RPMI8226 (cell line): ENCODE measurements around the gene PCDHB12.
"Not testable (repeated sequence)": the region's sequence is repeated elsewhere in the genome, so short reads cannot be mapped to it uniquely, and the experiment has no call there.

Experiments used
- DNase-seq: peaks from one replicate; pipeline ENCODE4 v3.0.0-alpha.2; 2015

Gene PCDHB12

DNA sequence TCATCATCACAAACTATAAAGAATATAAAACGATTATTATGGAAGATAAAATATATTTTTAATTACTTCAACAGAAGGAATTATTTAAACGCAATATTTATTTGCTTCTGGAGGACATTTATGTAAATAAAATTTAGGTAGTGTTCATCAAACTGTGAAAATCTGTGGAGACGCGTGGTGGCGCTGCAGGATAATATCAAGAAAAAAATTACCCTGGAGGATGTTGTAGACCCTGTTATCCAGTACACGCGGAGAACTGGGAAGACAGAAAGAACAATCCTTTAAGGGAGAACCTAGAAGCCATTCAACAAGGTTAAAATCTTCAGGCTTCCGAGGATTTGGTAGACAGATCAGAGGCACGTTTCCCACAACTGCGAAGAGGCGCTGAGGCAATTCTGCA is at the start of gene PCDHB12:
Gene PCDHB12 (plus strand): TSS at position 242 of the 400 bp plus-strand sequence. CDS start 189 bp downstream, outside the sequence.
- no peak for DNase-seq

DNA sequence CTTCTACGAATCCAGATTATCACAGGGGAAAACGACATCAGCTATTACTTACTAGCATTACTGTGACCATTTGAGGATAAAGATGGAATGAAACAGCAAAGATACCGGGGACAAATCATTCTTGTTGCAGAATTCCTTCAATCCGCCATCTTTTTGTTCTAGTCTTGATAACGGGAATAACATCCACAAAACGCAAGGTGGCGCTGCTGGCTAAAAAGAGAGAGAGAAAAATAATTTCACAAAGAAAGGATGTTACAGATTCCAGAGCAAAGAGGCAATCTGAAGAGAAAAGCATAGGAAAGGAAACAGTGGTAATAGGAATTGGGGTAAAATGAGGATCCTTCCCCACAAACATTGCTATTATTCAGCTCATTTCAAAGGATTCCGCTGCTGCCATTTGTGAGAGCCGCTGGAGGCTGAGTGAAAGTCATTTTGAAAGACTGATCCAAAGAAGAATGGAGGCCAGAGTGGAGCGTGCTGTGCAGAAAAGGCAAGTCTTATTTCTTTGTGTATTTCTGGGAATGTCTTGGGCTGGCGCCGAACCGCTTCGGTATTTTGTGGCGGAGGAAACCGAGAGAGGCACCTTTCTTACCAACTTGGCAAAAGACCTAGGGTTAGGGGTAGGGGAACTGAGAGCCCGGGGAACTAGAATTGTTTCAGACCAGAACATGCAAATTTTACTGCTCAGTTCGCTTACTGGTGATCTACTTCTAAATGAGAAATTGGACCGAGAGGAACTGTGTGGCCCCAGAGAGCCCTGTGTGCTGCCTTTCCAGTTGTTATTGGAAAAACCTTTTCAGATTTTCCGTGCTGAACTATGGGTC is 35.9 kb upstream of the PCDHB12 start, which contains the start of gene PCDHB7:
Gene PCDHB7 (plus strand): TSS at position 264 of the 824 bp plus-strand sequence. CDS start 192 bp downstream, at position 456.
- DNase-seq = peak; percentile 49

DNA sequence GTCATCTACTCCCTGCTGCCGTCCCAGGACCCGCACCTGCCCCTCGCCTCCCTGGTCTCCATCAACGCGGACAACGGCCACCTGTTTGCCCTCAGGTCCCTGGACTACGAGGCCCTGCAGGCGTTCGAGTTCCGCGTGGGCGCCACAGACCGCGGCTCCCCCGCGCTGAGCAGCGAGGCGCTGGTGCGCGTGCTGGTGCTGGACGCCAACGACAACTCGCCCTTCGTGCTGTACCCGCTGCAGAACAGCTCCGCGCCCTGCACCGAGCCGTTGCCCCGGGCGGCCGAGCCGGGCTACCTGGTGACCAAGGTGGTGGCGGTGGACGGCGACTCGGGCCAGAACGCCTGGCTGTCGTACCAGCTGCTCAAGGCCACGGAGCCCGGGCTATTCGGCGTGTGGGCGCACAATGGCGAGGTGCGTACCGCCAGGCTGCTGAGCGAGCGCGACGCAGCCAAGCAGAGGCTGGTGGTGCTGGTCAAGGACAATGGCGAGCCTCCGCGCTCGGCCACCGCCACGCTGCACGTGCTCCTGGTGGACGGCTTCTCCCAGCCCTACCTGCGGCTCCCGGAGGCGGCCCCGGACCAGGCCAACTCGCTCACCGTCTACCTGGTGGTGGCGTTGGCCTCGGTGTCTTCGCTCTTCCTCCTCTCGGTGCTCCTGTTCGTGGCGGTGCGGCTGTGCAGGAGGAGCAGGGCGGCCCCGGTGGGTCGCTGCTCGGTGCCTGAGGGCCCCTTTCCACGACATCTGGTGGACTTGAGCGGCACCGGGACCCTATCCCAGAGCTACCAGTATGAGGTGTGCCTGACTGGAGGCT is 34.0 kb upstream of the PCDHB12 start:
- not testable (repeated sequence) for DNase-seq

DNA sequence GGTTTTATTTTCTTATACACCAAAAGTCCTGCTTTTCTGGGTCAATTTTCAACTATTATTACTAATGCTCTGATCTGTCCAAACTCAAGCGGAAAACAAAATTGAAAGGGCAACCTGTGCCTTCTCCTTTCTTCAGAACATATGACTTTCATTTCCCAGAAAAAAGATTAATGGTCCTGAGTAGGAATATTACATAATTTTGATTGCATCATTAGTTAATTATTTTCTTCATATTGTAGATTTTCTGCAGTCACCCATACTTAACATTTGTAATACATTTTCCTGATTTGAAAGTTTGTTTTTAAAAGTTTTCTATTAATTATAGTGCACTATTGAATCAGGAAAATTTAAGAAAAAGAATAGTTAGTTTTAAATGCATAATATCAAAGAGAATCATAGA is 32.6 kb upstream of the PCDHB12 start:
- no peak for DNase-seq

DNA sequence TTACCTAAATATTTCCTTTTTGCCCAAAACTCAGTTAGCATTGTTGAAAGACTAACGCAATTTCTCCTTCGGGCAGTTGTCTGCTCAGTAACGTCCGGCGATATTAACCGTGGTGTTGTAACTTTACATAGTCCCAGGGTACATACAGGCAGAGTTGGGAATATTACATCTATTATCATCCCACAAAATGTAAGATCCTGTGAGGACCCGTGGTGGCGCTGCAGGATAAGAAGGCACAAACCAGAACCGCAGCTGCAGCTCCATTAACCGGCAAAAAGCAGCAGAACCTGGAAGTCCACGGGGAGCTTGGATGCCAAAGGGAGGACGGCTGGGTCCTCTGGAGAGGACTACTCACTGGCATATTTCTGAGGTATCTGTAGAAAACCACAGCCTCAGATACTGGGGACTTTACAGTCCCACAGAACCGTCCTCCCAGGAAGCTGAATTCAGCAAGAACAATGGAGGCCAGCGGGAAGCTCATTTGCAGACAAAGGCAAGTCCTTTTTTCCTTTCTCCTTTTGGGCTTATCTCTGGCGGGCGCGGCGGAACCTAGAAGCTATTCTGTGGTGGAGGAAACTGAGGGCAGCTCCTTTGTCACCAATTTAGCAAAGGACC is 30.8 kb upstream of the PCDHB12 start, which contains the start of gene PCDHB8:
Gene PCDHB8 (plus strand): TSS at position 214 of the 615 bp plus-strand sequence. CDS start 245 bp downstream, at position 459.
- not testable (repeated sequence) for DNase-seq

DNA sequence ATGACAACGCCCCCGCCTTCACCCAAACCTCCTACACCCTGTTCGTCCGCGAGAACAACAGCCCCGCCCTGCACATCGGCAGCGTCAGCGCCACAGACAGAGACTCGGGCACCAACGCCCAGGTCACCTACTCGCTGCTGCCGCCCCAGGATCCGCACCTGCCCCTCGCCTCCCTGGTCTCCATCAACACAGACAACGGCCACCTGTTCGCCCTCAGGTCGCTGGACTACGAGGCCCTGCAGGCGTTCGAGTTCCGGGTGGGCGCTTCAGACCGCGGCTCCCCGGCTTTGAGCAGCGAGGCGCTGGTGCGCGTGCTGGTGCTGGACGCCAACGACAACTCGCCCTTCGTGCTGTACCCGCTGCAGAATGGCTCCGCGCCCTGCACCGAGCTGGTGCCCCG is 29.1 kb upstream of the PCDHB12 start:
- DNase-seq = not testable (repeated sequence)

DNA sequence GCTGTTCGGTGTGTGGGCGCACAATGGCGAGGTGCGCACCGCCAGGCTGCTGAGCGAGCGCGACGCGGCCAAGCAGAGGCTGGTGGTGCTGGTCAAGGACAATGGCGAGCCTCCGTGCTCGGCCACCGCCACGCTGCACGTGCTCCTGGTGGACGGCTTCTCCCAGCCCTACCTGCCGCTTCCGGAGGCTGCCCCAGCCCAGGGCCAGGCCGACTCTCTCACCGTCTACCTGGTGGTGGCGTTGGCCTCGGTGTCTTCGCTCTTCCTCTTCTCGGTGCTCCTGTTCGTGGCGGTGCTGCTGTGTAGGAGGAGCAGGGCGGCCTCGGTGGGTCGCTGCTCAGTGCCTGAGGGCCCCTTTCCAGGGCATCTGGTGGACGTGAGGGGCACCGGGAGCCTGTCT is 28.6 kb upstream of the PCDHB12 start:
- not testable (repeated sequence) for DNase-seq

DNA sequence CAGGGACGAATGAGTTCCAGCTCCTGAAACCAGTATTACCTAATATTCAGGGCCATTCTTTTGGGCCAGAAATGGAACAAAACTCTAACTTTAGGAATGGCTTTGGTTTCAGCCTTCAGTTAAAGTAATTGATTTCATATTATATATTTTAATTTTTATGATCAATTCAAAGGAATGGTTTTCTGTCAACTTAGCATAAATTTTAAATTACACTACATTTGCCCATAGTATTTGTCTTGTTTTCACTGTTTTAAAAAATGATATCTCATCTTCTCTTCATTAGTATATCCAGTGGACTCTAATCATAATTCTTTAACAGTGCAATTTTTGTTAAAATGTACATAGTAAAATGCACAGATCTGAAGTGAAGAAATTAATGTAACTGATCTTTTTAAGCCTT is 28.2 kb upstream of the PCDHB12 start:
- no peak for DNase-seq

DNA sequence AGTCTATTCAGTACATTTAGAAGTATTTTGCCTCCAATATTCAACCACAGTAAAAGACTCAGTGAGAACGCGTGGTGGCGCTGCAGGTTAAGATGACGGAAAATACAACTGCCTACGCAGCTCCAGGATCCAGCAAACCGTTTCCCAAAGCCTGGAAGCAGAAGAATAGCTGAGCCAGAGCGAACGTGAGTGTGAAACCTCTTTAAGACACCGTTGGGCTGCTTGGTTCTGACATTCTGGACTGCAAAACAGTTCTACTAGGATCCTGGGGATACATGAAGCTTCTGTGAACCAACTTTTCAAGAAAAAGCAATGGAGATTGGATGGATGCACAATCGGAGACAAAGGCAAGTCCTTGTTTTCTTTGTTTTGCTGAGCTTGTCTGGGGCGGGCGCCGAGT is 26.3 kb upstream of the PCDHB12 start, which contains the start of gene PCDHB16:
Gene PCDHB16 (plus strand): TSS at position 140 of the 400 bp plus-strand sequence. CDS start 173 bp downstream, at position 313.
- DNase-seq = no peak

DNA sequence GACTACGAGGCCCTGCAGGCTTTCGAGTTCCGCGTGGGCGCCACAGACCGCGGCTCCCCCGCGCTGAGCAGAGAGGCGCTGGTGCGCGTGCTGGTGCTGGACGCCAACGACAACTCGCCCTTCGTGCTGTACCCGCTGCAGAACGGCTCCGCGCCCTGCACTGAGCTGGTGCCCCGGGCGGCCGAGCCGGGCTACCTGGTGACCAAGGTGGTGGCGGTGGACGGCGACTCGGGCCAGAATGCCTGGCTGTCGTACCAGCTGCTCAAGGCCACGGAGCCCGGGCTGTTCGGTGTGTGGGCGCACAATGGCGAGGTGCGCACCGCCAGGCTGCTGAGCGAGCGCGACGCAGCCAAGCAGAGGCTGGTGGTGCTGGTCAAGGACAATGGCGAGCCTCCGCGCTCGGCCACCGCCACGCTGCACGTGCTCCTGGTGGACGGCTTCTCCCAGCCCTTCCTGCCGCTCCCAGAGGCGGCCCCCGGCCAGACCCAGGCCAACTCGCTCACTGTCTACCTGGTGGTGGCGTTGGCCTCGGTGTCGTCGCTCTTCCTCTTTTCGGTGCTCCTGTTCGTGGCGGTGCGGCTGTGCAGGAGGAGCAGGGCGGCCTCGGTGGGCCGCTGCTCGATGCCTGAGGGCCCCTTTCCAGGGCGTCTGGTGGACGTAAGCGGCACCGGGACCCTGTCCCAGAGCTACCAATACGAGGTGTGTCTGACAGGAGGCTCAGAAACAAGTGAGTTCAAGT is 24.2 kb upstream of the PCDHB12 start:
- DNase-seq = not testable (repeated sequence)

DNA sequence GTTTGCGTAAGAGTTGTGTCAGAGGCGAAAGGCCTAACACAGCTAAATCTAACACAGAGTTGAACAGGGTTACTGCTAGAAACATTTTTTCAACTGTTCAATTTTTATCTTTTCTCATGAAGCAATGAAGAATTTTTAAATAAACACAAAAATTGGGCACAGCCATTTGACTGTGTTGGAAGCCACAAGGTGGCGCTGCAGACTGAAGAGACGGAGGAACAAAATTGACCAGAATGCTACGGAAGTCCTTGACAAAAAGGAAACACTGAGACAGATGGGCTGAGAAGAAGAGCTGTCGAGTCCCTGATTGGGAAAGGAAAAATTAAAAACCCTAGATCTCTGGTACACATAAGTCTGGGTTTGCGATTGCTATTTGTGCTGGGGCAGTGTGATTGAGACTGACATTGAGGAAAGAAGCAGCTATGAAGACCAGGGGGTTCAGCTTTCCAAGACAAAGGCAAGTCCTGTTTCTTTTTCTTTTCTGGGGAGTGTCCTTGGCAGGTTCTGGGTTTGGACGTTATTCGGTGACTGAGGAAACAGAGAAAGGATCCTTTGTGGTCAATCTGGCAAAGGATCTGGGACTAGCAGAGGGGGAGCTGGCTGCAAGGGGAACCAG is 21.5 kb upstream of the PCDHB12 start, which contains the start of gene PCDHB9:
Gene PCDHB9 (plus strand): TSS at position 265 of the 616 bp plus-strand sequence. CDS start 158 bp downstream, at position 423.
- DNase-seq = peak; percentile 25

DNA sequence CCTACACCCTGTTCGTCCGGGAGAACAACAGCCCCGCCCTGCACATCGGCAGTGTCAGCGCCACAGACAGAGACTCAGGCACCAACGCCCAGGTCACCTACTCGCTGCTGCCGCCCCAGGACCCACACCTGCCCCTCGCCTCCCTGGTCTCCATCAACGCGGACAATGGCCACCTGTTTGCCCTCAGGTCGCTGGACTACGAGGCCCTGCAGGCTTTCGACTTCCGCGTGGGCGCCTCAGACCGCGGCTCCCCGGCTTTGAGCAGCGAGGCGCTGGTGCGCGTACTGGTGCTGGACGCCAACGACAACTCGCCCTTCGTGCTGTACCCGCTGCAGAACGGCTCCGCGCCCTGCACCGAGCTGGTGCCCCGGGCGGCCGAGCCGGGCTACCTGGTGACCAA is 19.8 kb upstream of the PCDHB12 start:
- DNase-seq = not testable (repeated sequence)

DNA sequence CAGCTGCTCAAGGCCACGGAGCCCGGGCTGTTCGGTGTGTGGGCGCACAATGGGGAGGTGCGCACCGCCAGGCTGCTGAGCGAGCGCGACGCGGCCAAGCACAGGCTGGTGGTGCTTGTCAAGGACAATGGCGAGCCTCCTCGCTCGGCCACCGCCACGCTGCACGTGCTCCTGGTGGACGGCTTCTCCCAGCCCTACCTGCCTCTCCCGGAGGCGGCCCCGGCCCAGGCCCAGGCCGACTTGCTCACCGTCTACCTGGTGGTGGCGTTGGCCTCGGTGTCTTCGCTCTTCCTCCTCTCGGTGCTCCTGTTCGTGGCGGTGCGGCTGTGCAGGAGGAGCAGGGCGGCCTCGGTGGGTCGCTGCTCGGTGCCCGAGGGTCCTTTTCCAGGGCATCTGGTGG is 19.4 kb upstream of the PCDHB12 start:
- DNase-seq = not testable (repeated sequence)

DNA sequence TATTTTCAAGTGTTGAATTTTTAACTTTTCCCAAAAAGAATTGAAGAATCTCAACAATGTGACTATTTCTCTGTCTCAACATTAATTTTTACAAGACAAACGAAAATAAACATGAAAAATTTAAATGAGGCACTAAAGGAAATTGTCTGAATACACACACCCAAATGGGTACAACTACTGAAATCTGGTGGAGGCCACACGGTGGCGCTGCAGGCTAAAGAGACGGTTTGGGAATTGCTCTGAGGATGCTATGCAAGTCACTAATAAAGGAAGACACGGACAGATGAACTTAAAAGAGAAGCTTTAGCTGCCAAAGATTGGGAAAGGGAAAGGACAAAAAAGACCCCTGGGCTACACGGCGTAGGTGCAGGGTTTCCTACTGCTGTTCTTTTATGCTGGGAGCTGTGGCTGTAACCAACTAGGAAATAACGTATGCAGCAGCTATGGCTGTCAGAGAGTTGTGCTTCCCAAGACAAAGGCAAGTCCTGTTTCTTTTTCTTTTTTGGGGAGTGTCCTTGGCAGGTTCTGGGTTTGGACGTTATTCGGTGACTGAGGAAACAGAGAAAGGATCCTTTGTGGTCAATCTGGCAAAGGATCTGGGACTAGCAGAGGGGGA is 16.3 kb upstream of the PCDHB12 start, which contains the start of gene PCDHB10:
Gene PCDHB10 (plus strand): TSS at position 244 of the 616 bp plus-strand sequence. CDS start 200 bp downstream, at position 444.
- peak; percentile 34 for DNase-seq

DNA sequence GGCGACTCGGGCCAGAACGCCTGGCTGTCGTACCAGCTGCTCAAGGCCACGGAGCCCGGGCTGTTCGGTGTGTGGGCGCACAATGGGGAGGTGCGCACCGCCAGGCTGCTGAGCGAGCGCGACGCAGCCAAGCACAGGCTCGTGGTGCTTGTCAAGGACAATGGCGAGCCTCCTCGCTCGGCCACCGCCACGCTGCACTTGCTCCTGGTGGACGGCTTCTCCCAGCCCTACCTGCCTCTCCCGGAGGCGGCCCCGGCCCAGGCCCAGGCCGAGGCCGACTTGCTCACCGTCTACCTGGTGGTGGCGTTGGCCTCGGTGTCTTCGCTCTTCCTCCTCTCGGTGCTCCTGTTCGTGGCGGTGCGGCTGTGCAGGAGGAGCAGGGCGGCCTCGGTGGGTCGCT is 14.2 kb upstream of the PCDHB12 start:
- DNase-seq = not testable (repeated sequence)

DNA sequence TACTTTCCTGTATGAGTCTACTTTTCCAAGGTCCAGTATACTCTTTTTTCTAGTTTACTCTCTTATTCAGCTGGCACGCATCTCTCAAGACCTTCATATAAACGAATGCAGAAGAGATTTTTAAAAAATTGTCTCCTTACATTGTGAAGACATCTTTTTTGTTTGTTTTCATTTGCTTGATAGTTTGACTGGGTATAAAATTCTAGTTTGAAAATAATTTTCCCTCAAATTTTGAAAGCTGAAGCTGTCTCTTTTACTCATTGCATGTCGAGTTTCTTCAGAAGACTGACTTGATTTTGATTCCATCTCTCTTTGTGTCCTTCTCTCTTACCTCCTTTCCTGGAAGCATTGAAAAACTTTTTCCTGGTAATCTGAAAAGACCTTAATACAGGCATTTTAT is 12.2 kb upstream of the PCDHB12 start:
- no peak for DNase-seq

DNA sequence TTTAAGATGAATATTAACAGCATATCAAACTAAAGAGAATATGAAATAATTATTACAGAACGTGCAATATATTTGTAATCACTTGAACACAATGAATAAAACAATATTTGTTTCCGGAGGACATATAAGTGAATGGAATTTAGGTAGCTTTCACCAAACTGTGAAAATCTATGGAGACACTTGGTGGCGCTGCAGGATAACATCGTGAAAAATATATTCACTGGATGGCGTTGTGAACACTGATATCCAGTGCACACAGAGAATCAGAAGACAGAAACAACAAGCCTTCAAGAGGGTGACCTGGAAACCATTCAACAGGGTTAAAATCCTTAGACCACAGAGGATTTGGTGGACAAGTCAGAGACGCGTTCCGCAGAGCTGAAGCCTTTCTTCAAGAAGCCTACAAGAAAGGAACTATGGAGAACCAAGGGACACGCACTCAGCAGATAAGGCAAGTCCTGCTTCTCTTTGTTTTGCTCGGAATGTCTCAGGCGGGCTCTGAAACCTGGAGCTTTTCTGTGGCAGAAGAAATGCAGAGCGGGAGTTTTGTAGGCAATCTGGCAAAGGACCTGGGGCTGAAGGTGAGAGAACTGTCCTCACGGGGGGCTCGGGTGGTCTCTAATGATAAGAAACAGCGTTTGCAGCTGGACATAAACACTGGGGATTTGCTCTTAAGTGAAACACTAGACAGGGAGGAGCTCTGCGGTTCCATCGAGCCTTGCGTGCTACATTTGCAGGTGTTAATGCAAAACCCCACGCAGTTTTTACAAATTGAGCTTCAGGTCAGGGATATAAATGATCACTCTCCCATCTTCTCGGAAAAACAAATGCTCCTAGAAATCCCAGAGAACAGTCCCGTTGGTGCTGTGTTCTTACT is 8.9 kb upstream of the PCDHB12 start, which contains the start of gene PCDHB11:
Gene PCDHB11 (plus strand): TSS at position 269 of the 877 bp plus-strand sequence. CDS start 148 bp downstream, at position 417.
- peak; percentile 19 for DNase-seq

DNA sequence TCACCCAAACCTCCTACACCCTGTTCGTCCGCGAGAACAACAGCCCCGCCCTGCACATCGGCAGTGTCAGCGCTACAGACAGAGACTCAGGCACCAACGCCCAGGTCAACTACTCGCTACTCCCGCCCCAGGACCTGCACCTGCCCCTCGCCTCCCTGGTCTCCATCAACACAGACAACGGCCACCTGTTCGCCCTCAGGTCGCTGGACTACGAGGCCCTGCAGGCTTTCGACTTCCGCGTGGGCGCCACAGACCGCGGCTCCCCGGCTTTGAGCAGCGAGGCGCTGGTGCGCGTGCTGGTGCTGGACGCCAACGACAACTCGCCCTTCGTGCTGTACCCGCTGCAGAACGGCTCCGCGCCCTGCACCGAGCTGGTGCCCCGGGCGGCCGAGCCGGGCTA is 7.4 kb upstream of the PCDHB12 start:
- not testable (repeated sequence) for DNase-seq

DNA sequence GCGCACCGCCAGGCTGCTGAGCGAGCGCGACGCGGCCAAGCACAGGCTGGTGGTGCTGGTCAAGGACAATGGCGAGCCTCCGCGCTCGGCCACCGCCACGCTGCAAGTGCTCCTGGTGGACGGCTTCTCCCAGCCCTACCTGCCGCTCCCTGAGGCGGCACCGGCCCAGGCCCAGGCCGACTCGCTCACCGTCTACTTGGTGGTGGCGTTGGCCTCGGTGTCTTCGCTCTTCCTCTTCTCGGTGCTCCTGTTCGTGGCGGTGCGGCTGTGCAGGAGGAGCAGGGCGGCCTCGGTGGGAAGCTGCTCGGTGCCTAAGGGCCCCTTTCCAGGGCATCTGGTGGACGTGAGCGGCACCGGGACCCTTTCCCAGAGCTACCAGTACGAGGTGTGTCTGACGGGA is 6.9 kb upstream of the PCDHB12 start:
- DNase-seq = not testable (repeated sequence)

DNA sequence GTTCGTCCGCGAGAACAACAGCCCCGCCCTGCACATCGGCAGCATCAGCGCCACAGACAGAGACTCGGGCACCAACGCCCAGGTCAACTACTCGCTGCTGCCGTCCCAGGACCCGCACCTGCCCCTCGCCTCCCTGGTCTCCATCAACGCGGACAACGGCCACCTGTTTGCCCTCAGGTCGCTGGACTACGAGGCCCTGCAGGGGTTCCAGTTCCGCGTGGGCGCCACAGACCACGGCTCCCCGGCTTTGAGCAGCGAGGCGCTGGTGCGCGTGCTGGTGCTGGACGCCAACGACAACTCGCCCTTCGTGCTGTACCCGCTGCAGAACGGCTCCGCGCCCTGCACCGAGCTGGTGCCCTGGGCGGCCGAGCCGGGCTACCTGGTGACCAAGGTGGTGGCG is 1.8 kb downstream of the PCDHB12 start:
- not testable (repeated sequence) for DNase-seq
